Measurements from ENCODE around the gene ERMP1. TPM values are rescaled to one million over a fixed set of nuclear protein-coding genes. Genes with fewer than 3 reads are reported as not detected.
"Not testable (repeated sequence)": the region's sequence is repeated elsewhere in the genome, so short reads cannot be mapped to it uniquely, and the experiment has no call there.

Gene ERMP1
- polyA plus RNA-seq, 3 donors: 2.5 to 3.7 (median 3.6) TPM

DNA sequence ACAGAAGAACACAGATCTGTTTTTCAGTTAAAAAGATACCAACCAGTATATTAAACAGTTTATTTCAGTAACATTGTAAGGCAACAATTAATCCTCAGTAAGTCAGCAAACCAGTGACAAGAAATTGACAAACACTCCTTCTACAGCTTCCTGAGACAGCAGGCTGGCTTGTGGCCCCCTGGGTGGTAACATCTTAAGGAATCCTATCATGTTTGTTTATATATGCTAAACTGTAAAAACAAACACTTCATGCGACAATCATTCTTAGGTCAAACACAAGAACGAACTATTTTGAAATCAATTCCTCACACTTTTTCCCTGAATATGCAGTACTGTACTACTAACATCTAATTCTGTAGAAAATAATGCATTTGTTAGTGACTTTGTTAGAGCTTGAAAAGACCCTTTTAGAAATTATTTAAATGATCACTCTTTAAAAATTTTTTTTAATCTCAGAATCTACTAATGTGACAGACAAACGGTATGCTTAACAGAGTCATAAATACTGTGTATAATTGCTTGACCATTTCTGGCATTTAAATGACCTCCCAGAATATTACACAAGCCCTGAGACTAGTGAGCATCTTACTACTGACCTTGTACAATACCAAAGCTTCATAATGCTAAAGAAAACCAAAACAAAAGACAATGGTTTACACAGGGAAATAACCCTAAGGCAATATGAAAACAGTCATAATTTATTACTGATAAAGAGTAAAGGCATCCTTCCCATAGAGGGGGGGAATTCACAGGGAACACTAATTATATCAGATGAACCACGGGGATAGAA, 48.2 kb downstream of the ERMP1 start:
- no peak overlapping the region for H3K27ac Mint-ChIP-seq
- no peak overlapping the region for H3K4me2 ChIP-seq (replicated peaks; ENCODE audit: extremely low read depth, low read length, poor library complexity, severe bottlenecking)
- H3K36me3 ChIP-seq (replicated peaks in 1 of 2; ENCODE audit: control insufficient read depth in 1 of 2, insufficient read depth in 2 of 2, low read length in 2 of 2): peaks cover 16 to 60% of the 10 kb centered on the region in 2 donors
- H2AFZ ChIP-seq (ENCODE audit: insufficient read depth, low read depth, low read length, poor library complexity, severe bottlenecking): no peak overlapping the region
- H3K4me1 ChIP-seq (ENCODE audit: control insufficient read depth in 1 of 2, insufficient read depth in 2 of 2, low read length in 2 of 2): no peaks in the 10 kb centered on the region
- DNase-seq: no peak
- H3K36me3 Mint-ChIP-seq: peaks cover 63% of the 10 kb centered on the region in 2 donors
- H3K9ac ChIP-seq (ENCODE audit: insufficient read depth, low read length, poor library complexity, severe bottlenecking): no peak overlapping the region
- intact Hi-C loops (cut with micrococcal nuclease): no loop called here
- H3K27ac ChIP-seq (ENCODE audit: low read depth in 1 of 2, low read length in 2 of 2): peak overlapping the region in 1 of 2 donors; percentile 28
- no peak for TF ChIP-seq CTCF (IDR thresholded peaks at IDR 0.05)
- no peaks in the 10 kb centered on the region for H4K20me1 ChIP-seq (ENCODE audit: insufficient read depth, low read length)
- peaks cover 12 to 27% (median 23%) of the 10 kb centered on the region in 7 donors for H3K9me3 Mint-ChIP-seq
- H3K9me3 ChIP-seq (replicated peaks in 1 of 2; ENCODE audit: control insufficient read depth in 1 of 2, insufficient read depth in 1 of 2, low read length in 2 of 2): peaks cover 4 to 6% of the 10 kb centered on the region in 2 donors
- no CpG with 5 or more reads among the region's 4 CpGs for WGBS (ENCODE audit: insufficient coverage)
- H3K4me3 Mint-ChIP-seq: no peak overlapping the region
- no peak overlapping the region for H3K4me3 ChIP-seq (replicated peaks in 1 of 3; ENCODE audit: low read depth in 2 of 3, low read length in 3 of 3)
- H3K27me3 Mint-ChIP-seq (ENCODE audit: low read depth in 3 of 3): no peaks in the 10 kb centered on the region
- no peaks in the 10 kb centered on the region for H3K27me3 ChIP-seq (ENCODE audit: control insufficient read depth in 2 of 2, insufficient read depth in 2 of 2, low read length in 2 of 2)
- H3K4me1 Mint-ChIP-seq: peaks cover 8% of the 10 kb centered on the region
- no peaks in the 10 kb centered on the region for H3K79me2 ChIP-seq (ENCODE audit: insufficient read depth, low read length)

GRCh38 chr9:5783982-5784381, 48.9 kb downstream of the ERMP1 start:
- no peak for TF ChIP-seq CTCF (IDR thresholded peaks at IDR 0.05)

GRCh38 chr9:5783420-5783819, 49.5 kb downstream of the ERMP1 start:
- intact Hi-C loops (cut with micrococcal nuclease); DNase-seq; H3K27ac ChIP-seq (ENCODE audit: low read depth in 1 of 2, low read length in 2 of 2); H4K20me1 ChIP-seq (ENCODE audit: insufficient read depth, low read length); H3K27me3 Mint-ChIP-seq (ENCODE audit: low read depth in 3 of 3); H2AFZ ChIP-seq (ENCODE audit: insufficient read depth, low read depth, low read length, poor library complexity, severe bottlenecking); H3K4me1 ChIP-seq (ENCODE audit: control insufficient read depth in 1 of 2, insufficient read depth in 2 of 2, low read length in 2 of 2); H3K4me1 Mint-ChIP-seq; H3K27me3 ChIP-seq (ENCODE audit: control insufficient read depth in 2 of 2, insufficient read depth in 2 of 2, low read length in 2 of 2); H3K4me3 Mint-ChIP-seq; H3K79me2 ChIP-seq (ENCODE audit: insufficient read depth, low read length); H3K9ac ChIP-seq (ENCODE audit: insufficient read depth, low read length, poor library complexity, severe bottlenecking); H3K4me3 ChIP-seq (replicated peaks in 1 of 3; ENCODE audit: low read depth in 2 of 3, low read length in 3 of 3); H3K4me2 ChIP-seq (replicated peaks; ENCODE audit: extremely low read depth, low read length, poor library complexity, severe bottlenecking); H3K27ac Mint-ChIP-seq: not testable (repeated sequence)
- H3K9me3 Mint-ChIP-seq: peaks cover 24 to 40% (median 33%) of the 10 kb centered on the region in 7 donors
- peaks cover 29 to 73% of the 10 kb centered on the region in 2 donors for H3K36me3 ChIP-seq (replicated peaks in 1 of 2; ENCODE audit: control insufficient read depth in 1 of 2, insufficient read depth in 2 of 2, low read length in 2 of 2)
- no CpG with 5 or more reads among the region's 3 CpGs for WGBS (ENCODE audit: insufficient coverage)
- H3K9me3 ChIP-seq (replicated peaks in 1 of 2; ENCODE audit: control insufficient read depth in 1 of 2, insufficient read depth in 1 of 2, low read length in 2 of 2): peaks cover 14 to 19% of the 10 kb centered on the region in 2 donors
- peaks cover 72 to 74% of the 10 kb centered on the region in 2 donors for H3K36me3 Mint-ChIP-seq

More at GRCh38 chr9:5783982-5784381, 48.9 kb downstream of the ERMP1 start:
- H3K4me3 Mint-ChIP-seq: no peak overlapping the region
- intact Hi-C loops (cut with micrococcal nuclease): no loop called here
- no CpG with 5 or more reads among the region's 1 CpG for WGBS (ENCODE audit: insufficient coverage)
- DNase-seq: no peak
- peaks cover 19 to 35% (median 27%) of the 10 kb centered on the region in 7 donors for H3K9me3 Mint-ChIP-seq
- H3K27ac Mint-ChIP-seq: no peak overlapping the region
- no peaks in the 10 kb centered on the region for H4K20me1 ChIP-seq (ENCODE audit: insufficient read depth, low read length)
- no peaks in the 10 kb centered on the region for H3K79me2 ChIP-seq (ENCODE audit: insufficient read depth, low read length)
- no peak overlapping the region for H3K9ac ChIP-seq (ENCODE audit: insufficient read depth, low read length, poor library complexity, severe bottlenecking)
- peaks cover 9 to 13% of the 10 kb centered on the region in 2 donors for H3K9me3 ChIP-seq (replicated peaks in 1 of 2; ENCODE audit: control insufficient read depth in 1 of 2, insufficient read depth in 1 of 2, low read length in 2 of 2)
- no peak overlapping the region for H2AFZ ChIP-seq (ENCODE audit: insufficient read depth, low read depth, low read length, poor library complexity, severe bottlenecking)
- H3K36me3 Mint-ChIP-seq: peaks cover 68 to 69% of the 10 kb centered on the region in 2 donors
- no peak overlapping the region for H3K4me2 ChIP-seq (replicated peaks; ENCODE audit: extremely low read depth, low read length, poor library complexity, severe bottlenecking)
- peaks cover 24 to 67% of the 10 kb centered on the region in 2 donors for H3K36me3 ChIP-seq (replicated peaks in 1 of 2; ENCODE audit: control insufficient read depth in 1 of 2, insufficient read depth in 2 of 2, low read length in 2 of 2)
- peak overlapping the region in 1 of 2 donors; percentile 28 for H3K27ac ChIP-seq (ENCODE audit: low read depth in 1 of 2, low read length in 2 of 2)
- no peaks in the 10 kb centered on the region for H3K27me3 ChIP-seq (ENCODE audit: control insufficient read depth in 2 of 2, insufficient read depth in 2 of 2, low read length in 2 of 2)
- H3K27me3 Mint-ChIP-seq (ENCODE audit: low read depth in 3 of 3): no peaks in the 10 kb centered on the region
- H3K4me1 ChIP-seq (ENCODE audit: control insufficient read depth in 1 of 2, insufficient read depth in 2 of 2, low read length in 2 of 2): no peaks in the 10 kb centered on the region
- H3K4me1 Mint-ChIP-seq: peaks cover 8% of the 10 kb centered on the region
- no peak overlapping the region for H3K4me3 ChIP-seq (replicated peaks in 1 of 3; ENCODE audit: low read depth in 2 of 3, low read length in 3 of 3)

Data from CD14-positive monocyte (primary cell).